Activated CD4-positive, alpha-beta T cell treated with anti-CD3 and anti-CD28 coated beads for 36 hours (primary cell): ENCODE data around the gene SMG6. TPM values are rescaled to one million over a fixed set of nuclear protein-coding genes. Genes with fewer than 3 reads are reported as not detected.

Experiments used
- ATAC-seq: fragments of 200-7000 bp; cut with Tn5 transposase; one replicate; pipeline ENCODE4 v1.10.0; 2021; ENCODE audit warnings: mild to moderate bottlenecking, moderate library complexity
- CTCF ChIA-PET: fragments of 350-600 bp; sonication (Branson Sonifier 250); formaldehyde crosslinking; loops from one replicate; lab custom pipeline; 2021; ENCODE audit warnings: antibody characterized with exemption; lab: Charles Lee
- POLR2A ChIA-PET: fragments of 350-600 bp; sonication (Branson Sonifier 250); formaldehyde crosslinking; loops from one replicate; lab custom pipeline; 2021; ENCODE audit warnings: antibody characterized with exemption, inconsistent platforms; lab: Charles Lee
- DNase-seq: peaks from one replicate; pipeline ENCODE4 v3.0.0-alpha.2; 2020
- H3K27ac Mint-ChIP-seq: one replicate; pipeline ENCODE4 v1.8.0; 2021; ENCODE audit warnings: mixed read lengths
- H3K27me3 Mint-ChIP-seq: one replicate; pipeline ENCODE4 v1.8.0; 2021; ENCODE audit warnings: mixed read lengths
- H3K36me3 Mint-ChIP-seq: one replicate; pipeline ENCODE4 v1.8.0; 2021; ENCODE audit warnings: low read depth, mixed read lengths
- H3K4me1 Mint-ChIP-seq: one replicate; pipeline ENCODE4 v1.8.0; 2021; ENCODE audit warnings: mixed read lengths
- H3K4me3 Mint-ChIP-seq: one replicate; pipeline ENCODE4 v1.8.0; 2021; ENCODE audit warnings: mild to moderate bottlenecking, moderate library complexity, mixed read lengths
- H3K9me3 Mint-ChIP-seq: one replicate; pipeline ENCODE4 v1.8.0; 2021; ENCODE audit warnings: low read depth, mixed read lengths
- intact Hi-C, 2 experiments: fragments of 100-400 bp; cut with DNase I in 1 of 2; cut with micrococcal nuclease in 1 of 2; formaldehyde crosslinking; loops; one replicate each; pipeline versions ENCODE4 v1.14.2 to v1.15.1; 2022 to 2024; cut with DNase I, micrococcal nuclease
- total RNA-seq, 2 experiments: library from RNA; stranded (reverse); gene quantifications; one replicate each; pipeline ENCODE4 v1.2.3, GENCODE V29; 2021

SMG6 gene
- total RNA-seq, 2 experiments from 2014 or later, result 28.5 to 31.4 TPM

DNA sequence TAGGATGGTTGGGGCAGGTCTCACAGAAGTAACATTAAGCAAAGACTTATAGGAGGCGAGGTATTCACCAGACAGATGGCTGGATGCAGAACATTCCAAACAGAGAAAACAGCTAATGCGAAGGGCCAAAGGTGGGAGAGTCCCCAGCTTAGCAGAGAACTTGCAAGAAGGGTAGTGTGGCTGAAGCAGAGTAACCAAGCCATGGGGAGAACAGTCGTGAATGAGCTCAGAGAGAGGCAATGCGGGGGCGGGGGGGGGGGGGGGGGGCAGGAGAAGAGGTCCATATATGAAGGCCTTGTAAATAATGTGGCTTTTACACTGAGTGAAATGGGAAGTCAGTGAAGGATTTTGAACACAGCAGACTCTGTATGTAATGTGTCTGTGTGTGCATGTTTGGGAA is 81.3 kb downstream of the SMG6 start:
- intact Hi-C loops, result loop anchor here in 1 of 2 experiments (2.0 kb wide), 1 partner anchor 32 kb away; no protein-coding TSS in a partner anchor
- CTCF ChIA-PET, result interaction anchor here (1.1 to 3.8 kb wide), 3 partner anchors 23 to 40 kb away, joined by 3 to 23 read pairs (median 5); no protein-coding TSS in a partner anchor
- H3K4me3 Mint-ChIP-seq, result no peak overlapping the region

DNA sequence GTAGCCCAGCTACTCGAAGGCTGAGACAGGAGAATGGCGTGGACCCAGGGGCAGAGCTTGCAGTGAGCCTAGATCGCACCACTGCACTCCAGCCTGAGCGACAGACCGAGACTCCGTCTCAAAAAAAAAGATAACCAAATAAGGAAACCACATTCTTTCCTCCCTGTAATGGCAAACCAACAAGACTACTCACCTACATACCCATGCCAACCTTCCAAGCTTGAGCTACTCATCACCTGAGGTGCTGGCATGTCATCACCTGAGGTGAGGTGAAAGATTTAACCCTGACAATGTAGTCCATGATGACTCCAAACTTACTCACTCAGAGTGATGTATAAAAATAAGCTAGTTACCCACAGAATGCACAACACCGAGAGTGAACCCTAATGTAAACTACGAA is 85.2 kb downstream of the SMG6 start:
- H3K4me3 Mint-ChIP-seq, result no peak overlapping the region
- no peaks in the 10 kb centered on the region for H3K27me3 Mint-ChIP-seq
- intact Hi-C loops, result no loop called here
- POLR2A ChIA-PET, result no interaction called here
- no peaks in the 10 kb centered on the region for H3K9me3 Mint-ChIP-seq
- no peak for DNase-seq
- H3K36me3 Mint-ChIP-seq, result peaks cover 12% of the 10 kb centered on the region
- CTCF ChIA-PET, result no interaction called here
- H3K27ac Mint-ChIP-seq, result peak overlapping the region; percentile 8
- H3K4me1 Mint-ChIP-seq, result peaks cover 58% of the 10 kb centered on the region
- ATAC-seq, result peak; percentile 14

More for the DNA sequence above, 81.3 kb downstream of the SMG6 start:
- ATAC-seq (no peak), DNase-seq (no peak)
- POLR2A ChIA-PET, result interaction anchor here (1.4 kb wide), 1 partner anchor 27 kb away, joined by 5 read pairs; no protein-coding TSS in a partner anchor
- Mint-ChIP-seq H3K27me3 (no peaks in the 10 kb centered on the region), H3K4me1 (peaks cover 39% of the 10 kb centered on the region), H3K27ac (peak overlapping the region; percentile 42), H3K9me3 (no peaks in the 10 kb centered on the region), H3K36me3 (peaks cover 19% of the 10 kb centered on the region)

DNA sequence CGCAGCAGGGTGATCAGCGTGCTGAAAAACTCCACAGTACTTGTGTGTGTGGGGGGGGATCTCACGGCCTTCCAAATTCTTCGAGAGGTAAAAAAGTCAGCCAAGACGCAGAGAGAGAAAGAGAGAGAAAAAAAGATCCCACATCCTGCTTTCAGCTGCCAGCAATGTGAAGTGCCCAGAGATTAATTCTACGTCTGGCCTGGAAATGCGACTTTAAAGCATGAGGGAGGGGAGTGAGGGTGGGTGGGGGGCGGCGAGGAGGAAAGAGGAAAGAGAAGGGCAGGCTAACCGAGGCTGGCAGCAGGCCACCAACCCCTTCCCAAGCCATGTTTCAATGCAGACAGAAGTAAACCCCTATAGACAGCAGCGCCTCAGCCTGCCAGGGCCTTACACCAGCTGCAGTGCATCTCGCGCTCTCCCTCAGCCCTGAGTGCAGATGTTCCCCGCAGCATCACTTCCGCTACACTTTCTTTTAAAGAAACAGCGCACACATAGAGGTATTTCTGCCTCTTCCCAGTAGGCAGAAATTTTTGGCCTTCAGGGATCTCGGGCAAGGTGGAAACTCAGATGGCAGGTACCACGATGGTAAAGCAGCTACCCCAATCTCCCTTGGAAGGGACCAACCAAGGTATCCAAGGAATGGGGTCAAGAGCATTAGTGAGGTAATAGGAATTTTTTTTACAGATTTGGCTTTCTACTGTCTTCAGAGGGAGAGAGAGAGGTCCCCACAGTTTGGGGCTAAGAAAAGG is 87.8 kb downstream of the SMG6 start:
- Mint-ChIP-seq H3K9me3 (no peaks in the 10 kb centered on the region), H3K27ac (peak overlapping the region; percentile 96), H3K36me3 (peaks cover 9% of the 10 kb centered on the region), H3K27me3 (no peaks in the 10 kb centered on the region), H3K4me3 (peak overlapping the region; percentile 74), H3K4me1 (peaks cover 58% of the 10 kb centered on the region)
- intact Hi-C loops, result loop anchor here (2.0 kb wide), 2 partner anchors 21 to 25 kb away; no protein-coding TSS in a partner anchor
- CTCF ChIA-PET, result interaction anchor here (0.9 to 4.0 kb wide), 5 partner anchors 8 to 125 kb away, joined by 3 to 21 read pairs (median 3); no protein-coding TSS in a partner anchor
- POLR2A ChIA-PET, result interaction anchor here (0.6 to 1.2 kb wide), 2 partner anchors 13 to 20 kb away, joined by 3 read pairs; no protein-coding TSS in a partner anchor
- DNase-seq (peak; percentile 85), ATAC-seq (peak; percentile 97)

DNA sequence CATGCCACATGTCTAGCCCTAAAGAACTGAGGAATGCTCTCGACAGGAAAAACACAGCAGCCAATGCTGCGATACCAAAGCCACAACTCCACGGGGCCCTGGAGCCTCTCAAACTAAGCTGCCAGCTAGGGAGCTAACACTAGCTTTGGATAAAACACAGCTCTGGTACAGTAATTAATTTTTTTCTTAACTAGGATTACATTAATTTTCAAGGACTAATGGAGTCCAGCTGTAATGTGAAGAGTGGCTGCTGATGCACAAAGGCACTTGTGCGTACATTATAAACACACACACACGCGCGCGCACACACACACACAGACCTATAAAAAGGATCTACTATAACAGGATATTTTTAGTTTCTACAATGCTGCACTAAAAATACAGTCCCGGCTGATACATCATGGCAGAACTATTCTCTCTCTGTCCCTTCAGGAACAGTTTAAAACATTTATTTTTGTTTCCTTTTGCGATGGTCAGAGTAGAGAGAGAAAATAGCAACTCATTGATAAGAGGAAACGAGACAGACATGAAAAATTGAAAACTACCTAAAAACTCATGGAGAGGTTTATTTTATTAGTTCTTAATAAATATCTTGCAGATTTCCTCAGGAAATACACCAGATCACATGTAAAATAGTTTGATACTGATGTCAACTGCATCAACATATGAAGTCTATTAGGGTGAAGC is 88.5 kb downstream of the SMG6 start:
- H3K4me1 Mint-ChIP-seq, result peaks cover 62% of the 10 kb centered on the region
- H3K4me3 Mint-ChIP-seq, result peak overlapping the region; percentile 74
- H3K9me3 Mint-ChIP-seq, result no peaks in the 10 kb centered on the region
- intact Hi-C loops, result loop anchor here in 1 of 2 experiments (1.0 to 2.0 kb wide), 2 partner anchors 20 to 160 kb away; partner anchors contain the start of gene HIC1
- no peak for ATAC-seq
- H3K27me3 Mint-ChIP-seq, result no peaks in the 10 kb centered on the region
- ChIA-PET CTCF (interaction anchor here (0.6 to 4.0 kb wide), 10 partner anchors 9 to 1234 kb away, joined by 3 to 21 read pairs (median 3); no protein-coding TSS in a partner anchor), POLR2A (interaction anchor here (1.2 kb wide), 1 partner anchor 19 kb away, joined by 3 read pairs; no protein-coding TSS in a partner anchor)
- H3K27ac Mint-ChIP-seq, result peak overlapping the region; percentile 96
- peaks cover 11% of the 10 kb centered on the region for H3K36me3 Mint-ChIP-seq
- peak; percentile 33 for DNase-seq

DNA sequence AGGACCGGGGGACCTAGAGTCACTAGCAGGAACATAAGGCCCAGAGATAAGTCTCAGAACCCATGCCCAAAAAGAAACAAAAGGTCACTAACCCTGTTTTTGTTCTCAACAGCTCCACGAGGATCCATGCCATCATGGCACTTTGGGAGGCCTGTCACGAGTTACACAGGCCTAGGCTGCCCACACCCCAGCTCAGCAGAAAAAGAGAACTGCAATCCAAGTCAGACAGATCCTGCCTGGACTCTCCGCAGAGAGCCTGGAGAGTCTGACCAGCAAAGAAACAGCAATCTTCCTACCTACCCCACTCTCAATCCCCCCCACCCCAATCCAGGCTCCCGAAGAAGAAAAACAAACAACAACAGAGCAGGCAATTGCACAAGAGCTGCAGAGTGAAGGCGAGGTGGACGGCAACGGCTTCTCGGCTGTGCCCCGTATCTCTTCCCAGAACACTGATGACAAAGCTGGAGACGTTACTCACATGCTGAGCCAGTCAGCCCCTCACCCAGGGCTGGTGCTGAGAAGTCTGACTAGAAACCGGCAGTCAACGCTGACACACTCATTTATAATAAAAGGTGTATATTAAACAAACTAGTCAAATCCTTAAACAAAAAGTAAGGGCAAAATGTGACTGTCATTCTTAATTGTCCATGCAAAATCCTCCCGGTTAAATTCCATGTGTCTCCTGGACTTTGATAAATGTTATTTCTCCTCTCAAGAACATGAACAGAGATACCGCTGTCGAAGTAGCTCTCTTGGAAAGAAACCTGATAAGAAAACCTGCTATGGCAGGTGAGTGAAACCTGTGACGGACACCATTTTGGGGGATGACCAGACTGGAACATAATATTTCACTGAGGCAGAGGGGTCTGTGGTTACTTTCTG is 89.3 kb downstream of the SMG6 start:
- ATAC-seq (peak; percentile 50), DNase-seq (peak; percentile 61)
- H3K27me3 Mint-ChIP-seq, result no peaks in the 10 kb centered on the region
- H3K27ac Mint-ChIP-seq, result peak overlapping the region; percentile 96
- no peaks in the 10 kb centered on the region for H3K9me3 Mint-ChIP-seq
- POLR2A ChIA-PET, result interaction anchor here (0.6 to 1.4 kb wide), 4 partner anchors 18 to 449 kb away, joined by 3 to 6 read pairs (median 4); no protein-coding TSS in a partner anchor
- H3K36me3 Mint-ChIP-seq, result peaks cover 11% of the 10 kb centered on the region
- peak overlapping the region; percentile 74 for H3K4me3 Mint-ChIP-seq
- CTCF ChIA-PET, result interaction anchor here (0.7 to 4.0 kb wide), 9 partner anchors 9 to 218 kb away, joined by 3 to 21 read pairs (median 4); partner anchors contain the start of gene HIC1
- peaks cover 62% of the 10 kb centered on the region for H3K4me1 Mint-ChIP-seq
- intact Hi-C loops, result loop anchor here in 1 of 2 experiments (1.0 to 2.0 kb wide), 2 partner anchors 19 to 159 kb away; partner anchors contain the start of gene HIC1

DNA sequence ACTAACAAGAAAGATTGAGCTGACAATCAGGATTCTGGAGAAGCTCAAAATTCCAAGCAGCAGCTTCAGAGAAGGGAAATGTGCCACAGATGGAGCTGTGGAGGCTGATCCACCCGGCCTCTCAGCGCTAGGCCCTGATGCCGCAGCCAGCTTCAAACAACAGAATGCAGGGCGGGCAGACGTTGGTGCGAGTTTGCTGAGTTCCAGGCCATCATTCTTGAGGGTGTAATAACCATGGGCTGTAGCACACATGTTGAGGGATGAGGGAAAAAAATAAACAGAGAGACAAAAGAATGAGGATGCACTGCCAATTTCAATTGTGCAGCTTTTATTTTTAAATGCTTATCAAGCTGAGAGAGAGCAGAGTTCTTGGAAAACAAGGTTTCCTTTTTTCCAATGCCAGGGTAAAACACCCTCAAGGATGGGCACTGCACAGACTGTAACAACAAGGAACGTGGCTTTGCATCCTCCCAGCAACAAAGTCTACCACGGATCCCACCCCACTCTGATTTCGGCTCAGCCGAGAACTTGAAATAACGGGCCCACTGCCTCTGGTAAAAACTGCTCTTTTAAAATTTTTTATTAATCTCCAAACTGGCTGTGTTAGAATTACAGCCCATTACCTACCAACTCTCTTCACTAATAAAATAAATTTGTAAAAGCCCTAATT is 90.2 kb downstream of the SMG6 start:
- ATAC-seq (no peak), DNase-seq (no peak)
- Mint-ChIP-seq H3K4me1 (peaks cover 59% of the 10 kb centered on the region), H3K9me3 (no peaks in the 10 kb centered on the region), H3K36me3 (peaks cover 10% of the 10 kb centered on the region), H3K27me3 (no peaks in the 10 kb centered on the region), H3K27ac (peak overlapping the region; percentile 81), H3K4me3 (peak overlapping the region; percentile 22)
- POLR2A ChIA-PET, result interaction anchor here (0.8 to 1.4 kb wide), 3 partner anchors 17 to 158 kb away, joined by 3 to 4 read pairs (median 3); no protein-coding TSS in a partner anchor
- intact Hi-C loops, result no loop called here
- CTCF ChIA-PET, result interaction anchor here (0.6 to 4.0 kb wide), 6 partner anchors 9 to 159 kb away, joined by 3 to 21 read pairs (median 4); partner anchors contain the start of gene HIC1

DNA sequence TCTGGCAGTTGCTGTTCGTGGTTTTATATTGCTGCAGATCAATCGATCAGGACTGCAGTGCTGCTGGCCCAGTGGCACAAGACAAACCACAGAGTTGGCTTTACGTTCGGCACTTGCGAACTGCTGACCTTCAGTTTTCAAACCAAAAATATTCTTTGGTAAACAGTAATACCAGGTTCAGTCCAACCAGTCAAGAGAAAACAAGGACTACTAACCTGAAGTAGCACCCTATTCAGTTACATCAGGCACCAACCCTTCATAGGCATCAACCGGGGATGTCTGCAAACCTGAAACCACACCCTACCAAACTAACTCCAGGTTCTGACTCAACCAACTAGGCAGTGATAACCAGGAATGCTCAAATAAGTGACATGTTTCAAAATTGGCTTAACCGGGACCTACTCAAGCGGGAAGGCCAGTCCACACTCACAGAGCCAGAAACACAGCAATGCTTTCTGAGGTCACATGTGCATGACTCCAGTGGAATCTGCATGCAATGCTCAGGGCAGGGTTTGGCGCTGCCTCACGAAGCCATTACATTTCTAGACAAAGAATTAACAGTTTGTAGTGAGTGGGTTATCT is 91.1 kb downstream of the SMG6 start:
- intact Hi-C loops, result no loop called here
- POLR2A ChIA-PET, result no interaction called here
- H3K4me3 Mint-ChIP-seq, result no peak overlapping the region
- H3K4me1 Mint-ChIP-seq, result peaks cover 57% of the 10 kb centered on the region
- peak overlapping the region; percentile 71 for H3K27ac Mint-ChIP-seq
- H3K9me3 Mint-ChIP-seq, result no peaks in the 10 kb centered on the region
- no peak for ATAC-seq
- DNase-seq, result no peak
- H3K36me3 Mint-ChIP-seq, result peaks cover 9% of the 10 kb centered on the region
- CTCF ChIA-PET, result interaction anchor here (0.6 to 4.0 kb wide), 3 partner anchors 27 to 33 kb away, joined by 4 to 21 read pairs (median 8); no protein-coding TSS in a partner anchor
- H3K27me3 Mint-ChIP-seq, result no peaks in the 10 kb centered on the region

DNA sequence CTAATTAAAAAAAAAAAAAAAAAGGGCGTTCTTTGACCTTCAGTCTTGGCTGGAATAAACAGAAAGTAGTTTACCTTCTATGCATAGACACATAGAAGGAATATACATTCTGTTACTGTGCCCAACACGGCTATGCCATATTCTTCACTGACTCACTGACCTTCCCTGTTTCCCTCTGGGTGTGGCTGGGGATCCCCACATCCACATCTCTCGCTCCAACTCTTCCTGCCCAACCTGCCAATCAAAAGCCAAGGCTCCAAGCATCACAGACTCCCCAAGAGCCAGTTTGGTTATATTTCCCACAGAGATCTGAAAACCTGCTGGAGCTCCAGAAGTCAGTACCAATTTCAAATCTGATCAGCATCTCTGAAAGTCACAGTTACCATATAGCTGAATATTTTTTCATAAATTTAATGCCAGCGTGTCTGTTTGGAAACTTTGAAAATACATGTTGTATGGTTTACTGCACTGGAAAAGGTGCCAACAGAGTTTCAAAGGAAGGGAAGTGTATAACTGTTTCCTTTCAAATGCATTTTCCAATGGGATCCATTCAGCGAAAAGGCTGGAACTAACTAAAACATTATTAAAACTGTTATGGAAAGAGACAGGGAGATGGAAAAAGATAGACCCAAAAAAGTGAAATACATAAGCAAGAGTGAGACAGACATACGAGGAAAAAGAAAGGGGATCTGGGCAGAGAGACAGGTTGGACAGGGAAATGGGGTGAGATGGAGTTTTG is 91.8 kb downstream of the SMG6 start:
- no peaks in the 10 kb centered on the region for H3K27me3 Mint-ChIP-seq
- ChIA-PET POLR2A (no interaction called here), CTCF (interaction anchor here (2.4 kb wide), 1 partner anchor 33 kb away, joined by 8 read pairs; no protein-coding TSS in a partner anchor)
- peak overlapping the region; percentile 40 for H3K27ac Mint-ChIP-seq
- H3K4me3 Mint-ChIP-seq, result no peak overlapping the region
- H3K4me1 Mint-ChIP-seq, result peaks cover 55% of the 10 kb centered on the region
- H3K9me3 Mint-ChIP-seq, result no peaks in the 10 kb centered on the region
- intact Hi-C loops, result no loop called here
- ATAC-seq (no peak), DNase-seq (no peak)
- peaks cover 6% of the 10 kb centered on the region for H3K36me3 Mint-ChIP-seq

DNA sequence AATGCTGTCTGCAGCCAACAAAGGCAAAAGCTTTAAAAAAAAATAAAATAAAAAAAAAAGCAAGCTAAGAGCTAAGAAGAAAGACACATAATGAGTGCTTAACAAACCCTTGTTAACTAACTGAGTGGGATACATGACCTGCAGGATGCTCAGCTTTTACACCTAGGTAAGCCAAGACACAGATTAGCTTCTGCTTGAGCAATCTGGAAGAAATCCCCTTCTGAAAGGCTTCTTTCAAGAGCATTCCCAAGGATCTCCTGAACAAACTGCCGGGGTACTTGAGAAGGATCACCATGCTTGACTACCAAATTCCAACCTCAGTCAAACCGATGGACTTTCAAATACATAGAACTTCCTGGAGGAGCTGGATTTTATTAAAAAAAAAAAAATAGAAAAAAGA is 92.9 kb downstream of the SMG6 start:
- H3K27me3 Mint-ChIP-seq, result no peaks in the 10 kb centered on the region
- intact Hi-C loops, result no loop called here
- H3K9me3 Mint-ChIP-seq, result no peaks in the 10 kb centered on the region
- POLR2A ChIA-PET, result interaction anchor here (0.6 kb wide), 2 partner anchors 19 to 915 kb away, joined by 3 to 4 read pairs; no protein-coding TSS in a partner anchor
- peaks cover 47% of the 10 kb centered on the region for H3K4me1 Mint-ChIP-seq
- DNase-seq (no peak), ATAC-seq (no peak)
- peaks cover 6% of the 10 kb centered on the region for H3K36me3 Mint-ChIP-seq
- no peak overlapping the region for H3K27ac Mint-ChIP-seq
- no peak overlapping the region for H3K4me3 Mint-ChIP-seq
- CTCF ChIA-PET, result interaction anchor here (0.7 to 2.4 kb wide), 3 partner anchors 15 to 34 kb away, joined by 3 to 8 read pairs (median 5); no protein-coding TSS in a partner anchor
